ENCODE results near the gene GPRC5C. TPM values are rescaled to one million over a fixed set of nuclear protein-coding genes. Genes with fewer than 3 reads are reported as not detected.
"Not testable (repeated sequence)": the region's sequence is repeated elsewhere in the genome, so short reads cannot be mapped to it uniquely, and the experiment has no call there.

The GPRC5C gene
- polyA plus RNA-seq, 1 donor from 2014 or later: 12.8 TPM

DNA sequence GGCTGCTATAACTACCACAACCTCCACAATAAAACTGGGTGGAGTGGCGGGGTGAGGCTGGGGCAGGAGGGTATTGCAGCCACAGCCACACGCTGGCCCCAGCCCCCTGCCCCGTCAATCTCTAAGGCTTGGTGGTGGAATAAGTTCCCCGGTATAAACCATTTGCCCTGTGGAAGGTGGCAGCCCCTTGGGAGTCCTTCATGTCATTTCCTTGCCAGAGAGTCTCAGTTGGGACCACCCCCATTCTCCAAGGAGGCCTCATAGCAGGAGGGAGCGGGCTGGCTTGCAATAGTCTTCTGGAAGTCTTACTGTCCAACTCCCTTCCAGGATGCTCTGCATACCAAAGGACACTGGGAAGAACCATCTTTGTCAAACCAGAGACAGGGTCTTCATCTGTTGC is 54.0 kb downstream of the GPRC5C start:
- Histone ChIP-seq H3K4me3 (ENCODE audit: low read length) (no peak overlapping the region), H4K20me1 (ENCODE audit: insufficient read depth) (no peaks in the 10 kb centered on the region), H2AFZ (ENCODE audit: low read depth, low read length) (no peak overlapping the region), H3K9me2 (ENCODE audit: insufficient read depth, low read length) (no peaks in the 10 kb centered on the region), H3K79me2 (replicated peaks; ENCODE audit: insufficient read depth, low read length) (no peaks in the 10 kb centered on the region), H3K27ac (ENCODE audit: low read length) (no peak overlapping the region), H3K9me3 (ENCODE audit: low read length) (no peaks in the 10 kb centered on the region), H3K4me2 (ENCODE audit: low read length) (no peak overlapping the region), H3K9ac (ENCODE audit: low read length) (no peak overlapping the region), H3K27me3 (ENCODE audit: insufficient read depth, low read depth, low read length) (no peaks in the 10 kb centered on the region), H3K36me3 (ENCODE audit: insufficient read depth, low read length) (no peaks in the 10 kb centered on the region), H3F3A (ENCODE audit: insufficient read depth, low read length, poor library complexity, severe bottlenecking) (no peaks in the 10 kb centered on the region)
- TF ChIP-seq RAD21 (conservative IDR thresholded peaks at IDR 0.05) (no peak), POLR2AphosphoS5 (IDR thresholded peaks at IDR 0.05) (no peak), EP300 (conservative IDR thresholded peaks at IDR 0.05; ENCODE audit: poor library complexity, severe bottlenecking) (no peak), EZH2 (IDR thresholded peaks at IDR 0.05; ENCODE audit: borderline replicate concordance, insufficient read depth, low read length, poor library complexity, severe bottlenecking) (no peak), SMC3 (conservative IDR thresholded peaks at IDR 0.05; ENCODE audit: poor library complexity) (no peak), MXI1 (conservative IDR thresholded peaks at IDR 0.05; ENCODE audit: poor library complexity, severe bottlenecking) (no peak), TAF1 (IDR thresholded peaks at IDR 0.05; ENCODE audit: low read depth) (no peak)
- TF ChIP-seq, protein P1, sequence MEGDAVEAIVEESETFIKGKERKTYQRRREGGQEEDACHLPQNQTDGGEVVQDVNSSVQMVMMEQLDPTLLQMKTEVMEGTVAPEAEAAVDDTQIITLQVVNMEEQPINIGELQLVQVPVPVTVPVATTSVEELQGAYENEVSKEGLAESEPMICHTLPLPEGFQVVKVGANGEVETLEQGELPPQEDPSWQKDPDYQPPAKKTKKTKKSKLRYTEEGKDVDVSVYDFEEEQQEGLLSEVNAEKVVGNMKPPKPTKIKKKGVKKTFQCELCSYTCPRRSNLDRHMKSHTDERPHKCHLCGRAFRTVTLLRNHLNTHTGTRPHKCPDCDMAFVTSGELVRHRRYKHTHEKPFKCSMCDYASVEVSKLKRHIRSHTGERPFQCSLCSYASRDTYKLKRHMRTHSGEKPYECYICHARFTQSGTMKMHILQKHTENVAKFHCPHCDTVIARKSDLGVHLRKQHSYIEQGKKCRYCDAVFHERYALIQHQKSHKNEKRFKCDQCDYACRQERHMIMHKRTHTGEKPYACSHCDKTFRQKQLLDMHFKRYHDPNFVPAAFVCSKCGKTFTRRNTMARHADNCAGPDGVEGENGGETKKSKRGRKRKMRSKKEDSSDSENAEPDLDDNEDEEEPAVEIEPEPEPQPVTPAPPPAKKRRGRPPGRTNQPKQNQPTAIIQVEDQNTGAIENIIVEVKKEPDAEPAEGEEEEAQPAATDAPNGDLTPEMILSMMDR (IDR thresholded peaks at IDR 0.05; ENCODE audit: poor library complexity, severe bottlenecking): no peak
- TF ChIP-seq, protein P2, sequence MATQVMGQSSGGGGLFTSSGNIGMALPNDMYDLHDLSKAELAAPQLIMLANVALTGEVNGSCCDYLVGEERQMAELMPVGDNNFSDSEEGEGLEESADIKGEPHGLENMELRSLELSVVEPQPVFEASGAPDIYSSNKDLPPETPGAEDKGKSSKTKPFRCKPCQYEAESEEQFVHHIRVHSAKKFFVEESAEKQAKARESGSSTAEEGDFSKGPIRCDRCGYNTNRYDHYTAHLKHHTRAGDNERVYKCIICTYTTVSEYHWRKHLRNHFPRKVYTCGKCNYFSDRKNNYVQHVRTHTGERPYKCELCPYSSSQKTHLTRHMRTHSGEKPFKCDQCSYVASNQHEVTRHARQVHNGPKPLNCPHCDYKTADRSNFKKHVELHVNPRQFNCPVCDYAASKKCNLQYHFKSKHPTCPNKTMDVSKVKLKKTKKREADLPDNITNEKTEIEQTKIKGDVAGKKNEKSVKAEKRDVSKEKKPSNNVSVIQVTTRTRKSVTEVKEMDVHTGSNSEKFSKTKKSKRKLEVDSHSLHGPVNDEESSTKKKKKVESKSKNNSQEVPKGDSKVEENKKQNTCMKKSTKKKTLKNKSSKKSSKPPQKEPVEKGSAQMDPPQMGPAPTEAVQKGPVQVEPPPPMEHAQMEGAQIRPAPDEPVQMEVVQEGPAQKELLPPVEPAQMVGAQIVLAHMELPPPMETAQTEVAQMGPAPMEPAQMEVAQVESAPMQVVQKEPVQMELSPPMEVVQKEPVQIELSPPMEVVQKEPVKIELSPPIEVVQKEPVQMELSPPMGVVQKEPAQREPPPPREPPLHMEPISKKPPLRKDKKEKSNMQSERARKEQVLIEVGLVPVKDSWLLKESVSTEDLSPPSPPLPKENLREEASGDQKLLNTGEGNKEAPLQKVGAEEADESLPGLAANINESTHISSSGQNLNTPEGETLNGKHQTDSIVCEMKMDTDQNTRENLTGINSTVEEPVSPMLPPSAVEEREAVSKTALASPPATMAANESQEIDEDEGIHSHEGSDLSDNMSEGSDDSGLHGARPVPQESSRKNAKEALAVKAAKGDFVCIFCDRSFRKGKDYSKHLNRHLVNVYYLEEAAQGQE (IDR thresholded peaks at IDR 0.05; ENCODE audit: borderline replicate concordance): no peak

DNA sequence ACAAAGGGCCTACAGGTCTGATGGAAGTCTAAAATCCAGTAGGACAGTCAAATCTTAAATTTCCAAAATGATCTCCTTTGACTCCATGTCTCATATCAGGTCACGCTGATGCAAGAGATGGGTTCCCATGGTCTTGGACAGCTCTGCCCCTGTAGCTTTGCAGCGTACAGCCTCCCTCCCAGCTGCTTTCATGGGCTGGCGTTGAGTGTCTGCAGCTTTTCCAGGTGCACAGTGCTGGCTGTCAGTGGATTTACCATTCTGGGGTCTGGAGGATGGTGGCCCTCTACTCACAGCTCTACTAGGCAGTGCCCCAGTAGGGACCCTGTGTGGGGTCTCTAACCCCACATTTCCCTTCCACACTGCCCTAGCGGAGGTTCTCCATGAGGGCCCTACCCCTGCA is 56.4 kb downstream of the GPRC5C start:
- not testable (repeated sequence) for H3K36me3 ChIP-seq (ENCODE audit: insufficient read depth, low read length); H3K9me3 ChIP-seq (ENCODE audit: low read length); H4K20me1 ChIP-seq (ENCODE audit: insufficient read depth); H3K79me2 ChIP-seq (replicated peaks; ENCODE audit: insufficient read depth, low read length); H3K4me2 ChIP-seq (ENCODE audit: low read length); H2AFZ ChIP-seq (ENCODE audit: low read depth, low read length); H3K9me2 ChIP-seq (ENCODE audit: insufficient read depth, low read length); H3F3A ChIP-seq (ENCODE audit: insufficient read depth, low read length, poor library complexity, severe bottlenecking); H3K27ac ChIP-seq (ENCODE audit: low read length); H3K4me3 ChIP-seq (ENCODE audit: low read length); H3K9ac ChIP-seq (ENCODE audit: low read length); H3K27me3 ChIP-seq (ENCODE audit: insufficient read depth, low read depth, low read length)

DNA sequence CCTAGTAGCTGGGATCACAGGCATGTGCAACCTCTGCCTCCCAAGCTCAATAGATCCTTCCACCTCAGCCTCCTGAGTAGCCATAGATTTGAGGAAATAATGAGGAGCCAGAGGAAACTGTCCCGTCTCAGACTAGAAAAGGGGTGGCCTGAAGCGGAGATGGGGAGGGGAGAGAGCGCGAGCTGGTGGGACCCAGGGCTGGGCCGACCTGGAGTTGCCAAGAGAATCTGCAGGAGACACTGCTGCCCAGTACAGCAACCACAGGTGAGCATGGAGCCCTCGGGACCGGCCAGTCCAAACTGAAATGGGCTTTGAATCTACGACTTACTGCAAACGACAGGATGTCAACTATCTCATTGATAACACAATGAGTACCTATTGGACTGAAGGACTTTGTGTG is 58.8 kb downstream of the GPRC5C start:
- Histone ChIP-seq H4K20me1 (ENCODE audit: insufficient read depth) (no peaks in the 10 kb centered on the region), H2AFZ (ENCODE audit: low read depth, low read length) (no peak overlapping the region), H3K4me3 (ENCODE audit: low read length) (no peak overlapping the region), H3K27ac (ENCODE audit: low read length) (no peak overlapping the region), H3K27me3 (ENCODE audit: insufficient read depth, low read depth, low read length) (no peaks in the 10 kb centered on the region), H3F3A (ENCODE audit: insufficient read depth, low read length, poor library complexity, severe bottlenecking) (no peaks in the 10 kb centered on the region), H3K4me2 (ENCODE audit: low read length) (no peak overlapping the region), H3K9me3 (ENCODE audit: low read length) (no peaks in the 10 kb centered on the region), H3K9me2 (ENCODE audit: insufficient read depth, low read length) (no peaks in the 10 kb centered on the region), H3K36me3 (ENCODE audit: insufficient read depth, low read length) (no peaks in the 10 kb centered on the region), H3K79me2 (replicated peaks; ENCODE audit: insufficient read depth, low read length) (no peaks in the 10 kb centered on the region), H3K9ac (ENCODE audit: low read length) (no peak overlapping the region)
- TF ChIP-seq EZH2 (IDR thresholded peaks at IDR 0.05; ENCODE audit: borderline replicate concordance, insufficient read depth, low read length, poor library complexity, severe bottlenecking): no peak
- no peak for TF ChIP-seq EP300 (conservative IDR thresholded peaks at IDR 0.05; ENCODE audit: poor library complexity, severe bottlenecking)
- TF ChIP-seq TAF1 (IDR thresholded peaks at IDR 0.05; ENCODE audit: low read depth): no peak
- no peak for TF ChIP-seq POLR2AphosphoS5 (IDR thresholded peaks at IDR 0.05)
- TF ChIP-seq, protein P1 (IDR thresholded peaks at IDR 0.05; ENCODE audit: poor library complexity, severe bottlenecking): no peak
- TF ChIP-seq MXI1 (conservative IDR thresholded peaks at IDR 0.05; ENCODE audit: poor library complexity, severe bottlenecking): no peak
- TF ChIP-seq, protein P2 (IDR thresholded peaks at IDR 0.05; ENCODE audit: borderline replicate concordance): no peak
- no peak for TF ChIP-seq SMC3 (conservative IDR thresholded peaks at IDR 0.05; ENCODE audit: poor library complexity)
- no peak for TF ChIP-seq RAD21 (conservative IDR thresholded peaks at IDR 0.05)

Measured in neural cell (in vitro differentiated cells).